ENCODE results near the gene PRDM16. TPM values are rescaled to one million over a fixed set of nuclear protein-coding genes. Genes with fewer than 3 reads are reported as not detected.

The PRDM16 gene
- polyA plus RNA-seq, 1 donor from 2014 or later: 0.21 TPM

DNA sequence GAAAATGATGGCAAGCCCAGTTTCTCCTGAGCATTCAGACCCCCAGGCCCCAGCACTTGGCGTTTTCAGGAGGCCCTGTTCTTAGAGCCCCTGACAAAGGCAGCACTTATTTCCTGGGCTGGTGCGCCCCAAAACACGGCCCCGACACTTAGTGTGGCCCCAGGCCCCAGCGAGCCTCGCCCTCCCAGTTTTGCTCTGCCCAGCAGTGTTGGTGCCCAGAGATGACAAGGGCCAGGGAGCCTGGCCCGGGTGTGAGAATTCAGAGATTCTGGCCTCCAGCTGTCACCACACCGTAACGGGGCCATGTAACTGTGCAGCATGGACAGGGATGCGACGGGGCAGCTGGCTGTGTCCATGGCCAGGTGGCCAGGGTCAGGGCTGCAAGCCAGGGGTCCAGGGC lies 367.4 kb downstream of the PRDM16 start:
- Histone ChIP-seq H3K4me2 (ENCODE audit: low read length) (no peak overlapping the region), H2AFZ (ENCODE audit: low read depth, low read length) (no peak overlapping the region), H3K4me3 (ENCODE audit: low read length) (no peak overlapping the region), H3K9me3 (ENCODE audit: low read length) (no peaks in the 10 kb centered on the region), H3K27ac (ENCODE audit: low read length) (no peak overlapping the region), H3K9ac (ENCODE audit: low read length) (no peak overlapping the region), H3K36me3 (ENCODE audit: insufficient read depth, low read length) (no peaks in the 10 kb centered on the region), H3K79me2 (replicated peaks; ENCODE audit: insufficient read depth, low read length) (no peaks in the 10 kb centered on the region), H3F3A (ENCODE audit: insufficient read depth, low read length, poor library complexity, severe bottlenecking) (no peaks in the 10 kb centered on the region), H4K20me1 (ENCODE audit: insufficient read depth) (no peaks in the 10 kb centered on the region), H3K27me3 (ENCODE audit: insufficient read depth, low read depth, low read length) (no peaks in the 10 kb centered on the region), H3K9me2 (ENCODE audit: insufficient read depth, low read length) (no peaks in the 10 kb centered on the region)
- TF ChIP-seq, protein P1, sequence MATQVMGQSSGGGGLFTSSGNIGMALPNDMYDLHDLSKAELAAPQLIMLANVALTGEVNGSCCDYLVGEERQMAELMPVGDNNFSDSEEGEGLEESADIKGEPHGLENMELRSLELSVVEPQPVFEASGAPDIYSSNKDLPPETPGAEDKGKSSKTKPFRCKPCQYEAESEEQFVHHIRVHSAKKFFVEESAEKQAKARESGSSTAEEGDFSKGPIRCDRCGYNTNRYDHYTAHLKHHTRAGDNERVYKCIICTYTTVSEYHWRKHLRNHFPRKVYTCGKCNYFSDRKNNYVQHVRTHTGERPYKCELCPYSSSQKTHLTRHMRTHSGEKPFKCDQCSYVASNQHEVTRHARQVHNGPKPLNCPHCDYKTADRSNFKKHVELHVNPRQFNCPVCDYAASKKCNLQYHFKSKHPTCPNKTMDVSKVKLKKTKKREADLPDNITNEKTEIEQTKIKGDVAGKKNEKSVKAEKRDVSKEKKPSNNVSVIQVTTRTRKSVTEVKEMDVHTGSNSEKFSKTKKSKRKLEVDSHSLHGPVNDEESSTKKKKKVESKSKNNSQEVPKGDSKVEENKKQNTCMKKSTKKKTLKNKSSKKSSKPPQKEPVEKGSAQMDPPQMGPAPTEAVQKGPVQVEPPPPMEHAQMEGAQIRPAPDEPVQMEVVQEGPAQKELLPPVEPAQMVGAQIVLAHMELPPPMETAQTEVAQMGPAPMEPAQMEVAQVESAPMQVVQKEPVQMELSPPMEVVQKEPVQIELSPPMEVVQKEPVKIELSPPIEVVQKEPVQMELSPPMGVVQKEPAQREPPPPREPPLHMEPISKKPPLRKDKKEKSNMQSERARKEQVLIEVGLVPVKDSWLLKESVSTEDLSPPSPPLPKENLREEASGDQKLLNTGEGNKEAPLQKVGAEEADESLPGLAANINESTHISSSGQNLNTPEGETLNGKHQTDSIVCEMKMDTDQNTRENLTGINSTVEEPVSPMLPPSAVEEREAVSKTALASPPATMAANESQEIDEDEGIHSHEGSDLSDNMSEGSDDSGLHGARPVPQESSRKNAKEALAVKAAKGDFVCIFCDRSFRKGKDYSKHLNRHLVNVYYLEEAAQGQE (IDR thresholded peaks at IDR 0.05; ENCODE audit: borderline replicate concordance): no peak
- TF ChIP-seq SMC3 (conservative IDR thresholded peaks at IDR 0.05; ENCODE audit: poor library complexity) (no peak), CTCF (IDR thresholded peaks at IDR 0.05; ENCODE audit: poor library complexity, severe bottlenecking) (no peak), EZH2 (IDR thresholded peaks at IDR 0.05; ENCODE audit: borderline replicate concordance, insufficient read depth, low read length, poor library complexity, severe bottlenecking) (no peak), RAD21 (conservative IDR thresholded peaks at IDR 0.05) (no peak), TAF1 (IDR thresholded peaks at IDR 0.05; ENCODE audit: low read depth) (no peak), MXI1 (conservative IDR thresholded peaks at IDR 0.05; ENCODE audit: poor library complexity, severe bottlenecking) (no peak), EP300 (conservative IDR thresholded peaks at IDR 0.05; ENCODE audit: poor library complexity, severe bottlenecking) (no peak), POLR2AphosphoS5 (IDR thresholded peaks at IDR 0.05) (no peak)

GRCh38 chr1:3436901-3437300 lies 367.9 kb downstream of the PRDM16 start:
- H3K27me3 ChIP-seq (ENCODE audit: insufficient read depth, low read depth, low read length): no peaks in the 10 kb centered on the region
- H3K79me2 ChIP-seq (replicated peaks; ENCODE audit: insufficient read depth, low read length): no peaks in the 10 kb centered on the region
- no peak overlapping the region for H3K4me2 ChIP-seq (ENCODE audit: low read length)
- H3K4me3 ChIP-seq (ENCODE audit: low read length): no peak overlapping the region
- TF ChIP-seq EP300 (conservative IDR thresholded peaks at IDR 0.05; ENCODE audit: poor library complexity, severe bottlenecking) (no peak), POLR2AphosphoS5 (IDR thresholded peaks at IDR 0.05) (no peak), EZH2 (IDR thresholded peaks at IDR 0.05; ENCODE audit: borderline replicate concordance, insufficient read depth, low read length, poor library complexity, severe bottlenecking) (no peak), MXI1 (conservative IDR thresholded peaks at IDR 0.05; ENCODE audit: poor library complexity, severe bottlenecking) (no peak), RAD21 (conservative IDR thresholded peaks at IDR 0.05) (no peak), CTCF (IDR thresholded peaks at IDR 0.05; ENCODE audit: poor library complexity, severe bottlenecking) (no peak), SMC3 (conservative IDR thresholded peaks at IDR 0.05; ENCODE audit: poor library complexity) (no peak), TAF1 (IDR thresholded peaks at IDR 0.05; ENCODE audit: low read depth) (no peak)
- TF ChIP-seq, protein P1 (IDR thresholded peaks at IDR 0.05; ENCODE audit: borderline replicate concordance): no peak
- H3F3A ChIP-seq (ENCODE audit: insufficient read depth, low read length, poor library complexity, severe bottlenecking): no peaks in the 10 kb centered on the region
- H4K20me1 ChIP-seq (ENCODE audit: insufficient read depth): no peaks in the 10 kb centered on the region
- H3K27ac ChIP-seq (ENCODE audit: low read length): no peak overlapping the region
- no peaks in the 10 kb centered on the region for H3K9me2 ChIP-seq (ENCODE audit: insufficient read depth, low read length)
- no peaks in the 10 kb centered on the region for H3K36me3 ChIP-seq (ENCODE audit: insufficient read depth, low read length)
- no peaks in the 10 kb centered on the region for H3K9me3 ChIP-seq (ENCODE audit: low read length)
- H3K9ac ChIP-seq (ENCODE audit: low read length): no peak overlapping the region
- no peak overlapping the region for H2AFZ ChIP-seq (ENCODE audit: low read depth, low read length)

All from neural cell (in vitro differentiated cells).